HFF-Myc (cell line): ENCODE data around the gene MPP2.
"Not testable (repeated sequence)": the region's sequence is repeated elsewhere in the genome, so short reads cannot be mapped to it uniquely, and the experiment has no call there.

Experiments used
- DNase-seq: peaks from one replicate; pipeline ENCODE4 v3.0.0-alpha.2; 2011; ENCODE audit warnings: low read depth; ENCODE audit errors: extremely low read depth
- H3K4me3 ChIP-seq: replicated peaks from 2 replicates; pipeline ENCODE4 v1.5.1; 2011; ENCODE audit warnings: low read depth, mild to moderate bottlenecking, control low read depth, low read length
- TF ChIP-seq, protein P1 (sequence below): IDR thresholded peaks from 2 replicates; pipeline ENCODE4 v1.5.1; 2012; ENCODE audit warnings: mild to moderate bottlenecking, low read depth, low read length, control low read depth; ENCODE audit errors: missing control alignments

MPP2 gene

DNA sequence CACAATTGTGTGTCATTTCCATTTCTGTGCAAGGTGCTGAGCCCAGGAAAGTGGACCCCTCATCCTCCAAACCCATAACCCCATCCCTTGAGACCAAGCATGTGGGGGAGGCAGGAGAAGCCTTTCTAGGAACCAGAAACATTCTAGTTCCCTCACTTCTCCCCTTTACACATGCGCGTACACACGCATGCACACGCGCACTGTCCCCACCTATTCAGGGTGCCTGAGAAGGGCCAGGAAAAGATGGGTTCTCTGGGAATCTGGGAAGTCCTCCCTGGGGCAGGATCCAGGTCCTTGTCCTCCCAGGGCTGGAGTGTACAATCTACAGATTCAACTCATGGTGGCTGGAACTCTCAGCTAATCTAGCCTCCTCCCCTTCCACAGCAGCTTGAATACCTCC, 32.5 kb upstream of the MPP2 start:
- no peak for DNase-seq
- TF ChIP-seq, protein P1, sequence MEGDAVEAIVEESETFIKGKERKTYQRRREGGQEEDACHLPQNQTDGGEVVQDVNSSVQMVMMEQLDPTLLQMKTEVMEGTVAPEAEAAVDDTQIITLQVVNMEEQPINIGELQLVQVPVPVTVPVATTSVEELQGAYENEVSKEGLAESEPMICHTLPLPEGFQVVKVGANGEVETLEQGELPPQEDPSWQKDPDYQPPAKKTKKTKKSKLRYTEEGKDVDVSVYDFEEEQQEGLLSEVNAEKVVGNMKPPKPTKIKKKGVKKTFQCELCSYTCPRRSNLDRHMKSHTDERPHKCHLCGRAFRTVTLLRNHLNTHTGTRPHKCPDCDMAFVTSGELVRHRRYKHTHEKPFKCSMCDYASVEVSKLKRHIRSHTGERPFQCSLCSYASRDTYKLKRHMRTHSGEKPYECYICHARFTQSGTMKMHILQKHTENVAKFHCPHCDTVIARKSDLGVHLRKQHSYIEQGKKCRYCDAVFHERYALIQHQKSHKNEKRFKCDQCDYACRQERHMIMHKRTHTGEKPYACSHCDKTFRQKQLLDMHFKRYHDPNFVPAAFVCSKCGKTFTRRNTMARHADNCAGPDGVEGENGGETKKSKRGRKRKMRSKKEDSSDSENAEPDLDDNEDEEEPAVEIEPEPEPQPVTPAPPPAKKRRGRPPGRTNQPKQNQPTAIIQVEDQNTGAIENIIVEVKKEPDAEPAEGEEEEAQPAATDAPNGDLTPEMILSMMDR: no peak
- H3K4me3 ChIP-seq: no peak overlapping the region

DNA sequence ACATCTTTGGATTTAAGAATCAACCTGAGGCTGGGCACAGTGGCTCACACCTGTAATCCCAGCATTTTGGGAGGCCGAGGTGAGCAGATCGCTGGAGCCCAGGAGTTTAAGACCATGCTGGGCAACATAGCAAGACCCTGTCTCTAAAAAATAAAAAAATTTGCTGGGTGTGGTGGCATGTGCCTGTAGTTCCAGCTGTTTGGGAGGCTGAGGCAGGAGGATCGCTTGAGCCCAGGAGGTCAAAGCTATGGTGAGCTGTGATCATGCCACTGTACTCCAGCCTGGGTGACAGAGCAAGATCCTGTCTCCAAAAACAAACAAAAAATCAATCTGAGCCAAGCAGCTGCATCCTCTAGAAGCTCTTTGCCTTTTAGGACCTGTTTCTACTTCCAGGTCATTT, 32.1 kb upstream of the MPP2 start:
- not testable (repeated sequence) for DNase-seq, H3K4me3 ChIP-seq

DNA sequence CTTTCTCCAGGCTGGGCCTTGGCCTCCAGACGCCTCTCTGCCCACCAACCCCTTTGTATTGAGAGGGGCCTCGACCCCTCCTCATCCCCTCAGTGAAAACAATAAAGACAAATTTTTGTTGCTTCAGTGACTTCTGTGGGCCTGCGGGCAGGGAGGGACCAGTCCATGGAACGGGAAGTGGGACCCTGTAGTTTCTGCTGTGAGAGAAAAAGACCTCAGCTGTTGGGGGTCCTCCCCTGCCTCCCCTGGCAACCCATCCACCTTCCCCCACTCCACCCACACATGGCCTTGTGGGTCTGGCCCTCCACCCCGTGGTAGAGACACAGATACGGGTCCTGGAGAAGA, 31.5 kb upstream of the MPP2 start:
- H3K4me3 ChIP-seq: no peak overlapping the region
- no peak for DNase-seq
- TF ChIP-seq, protein P1: no peak

DNA sequence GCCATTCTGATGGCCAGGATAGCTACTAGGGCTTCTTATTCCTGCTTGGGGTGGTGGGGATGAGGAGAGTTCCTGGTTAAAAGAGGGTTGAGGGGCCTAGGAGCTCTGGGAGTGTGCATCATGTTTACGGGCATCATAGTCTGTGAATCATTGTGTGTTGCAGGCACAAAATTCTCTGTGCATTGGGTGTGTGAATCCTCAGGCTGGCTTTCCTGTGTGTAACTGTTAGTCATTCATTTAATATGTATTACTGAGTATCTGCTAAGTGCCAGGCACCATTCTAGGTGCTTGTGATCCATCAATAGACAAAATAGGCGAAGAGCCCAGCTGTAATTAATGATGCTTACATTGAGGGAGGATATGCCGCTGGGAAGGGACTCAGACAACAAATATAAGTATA, 29.1 kb upstream of the MPP2 start:
- TF ChIP-seq, protein P1: no peak
- DNase-seq: no peak
- no peak overlapping the region for H3K4me3 ChIP-seq

DNA sequence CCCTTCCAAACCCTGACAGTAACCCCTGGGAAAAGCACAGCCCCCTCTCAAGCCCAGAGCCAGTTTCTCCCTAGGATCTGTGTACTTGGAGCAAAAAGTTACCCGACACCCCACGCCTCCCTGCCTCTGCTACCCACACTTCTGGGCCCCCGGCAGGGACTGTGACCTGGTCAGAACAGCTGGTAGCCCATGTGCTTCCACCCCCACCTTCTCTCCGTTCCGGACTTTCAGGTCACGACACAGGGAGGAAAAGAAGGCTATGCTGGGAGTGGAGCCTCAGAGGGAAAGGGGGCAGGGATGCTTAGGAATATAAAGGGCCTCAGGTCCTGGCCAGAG, 28.6 kb upstream of the MPP2 start:
- no peak overlapping the region for H3K4me3 ChIP-seq
- TF ChIP-seq, protein P1: no peak
- DNase-seq: no peak

DNA sequence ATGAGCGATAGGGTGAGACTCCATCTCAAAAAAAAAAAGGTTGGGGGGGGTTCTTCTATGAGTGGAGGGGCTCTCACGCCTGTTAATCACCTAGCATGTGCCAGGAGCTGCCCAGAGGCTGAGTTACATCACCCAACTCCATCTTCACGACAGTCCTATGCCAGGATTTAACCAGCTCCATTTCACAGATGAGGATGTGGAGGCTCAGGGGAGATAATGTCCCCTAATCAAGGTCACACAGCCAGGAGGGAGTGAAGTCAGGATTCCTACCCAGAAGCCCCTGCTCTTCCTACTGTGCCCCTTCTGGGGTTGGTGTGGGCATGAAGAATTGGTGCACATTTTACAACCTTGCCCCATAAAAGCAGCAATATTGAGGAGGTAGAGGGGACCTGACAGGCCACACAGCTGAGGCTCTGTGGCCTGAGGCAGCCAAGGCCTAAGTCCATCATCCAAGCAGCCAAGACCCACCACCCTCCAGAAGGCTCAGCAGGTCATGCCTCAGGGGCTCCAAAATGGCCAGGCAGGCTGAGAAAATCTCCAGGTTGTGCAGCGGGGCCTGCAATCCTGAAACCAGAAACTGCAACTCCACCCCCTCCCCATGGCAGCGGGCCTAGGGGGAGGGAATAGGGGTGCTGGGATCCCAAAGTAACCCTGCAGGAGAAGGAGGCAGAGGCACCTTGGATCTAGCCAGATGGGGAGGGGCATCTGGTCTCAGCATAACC, 28.0 kb upstream of the MPP2 start:
- H3K4me3 ChIP-seq: no peak overlapping the region
- no peak for DNase-seq
- TF ChIP-seq, protein P1: no peak

DNA sequence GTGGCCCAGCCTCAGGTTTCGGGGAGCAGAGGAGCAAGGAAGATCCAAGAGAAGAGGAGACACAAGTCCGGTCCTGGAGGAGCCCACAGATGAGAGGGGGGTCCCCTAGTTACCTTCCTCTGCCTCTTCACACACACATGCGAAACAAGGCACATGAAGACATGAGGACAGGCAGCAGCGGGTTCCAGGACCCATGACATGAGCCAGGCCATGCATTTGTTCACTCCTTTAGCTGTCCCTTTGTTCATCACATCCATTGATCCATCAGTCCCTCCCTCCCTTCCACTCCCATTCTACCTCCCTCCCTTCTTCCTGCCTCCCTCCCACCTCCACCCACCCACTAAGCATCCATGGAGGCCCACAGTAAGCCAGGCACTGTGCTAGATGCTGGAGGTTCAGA, 25.6 kb upstream of the MPP2 start:
- no peak for DNase-seq
- no peak overlapping the region for H3K4me3 ChIP-seq
- TF ChIP-seq, protein P1: no peak

DNA sequence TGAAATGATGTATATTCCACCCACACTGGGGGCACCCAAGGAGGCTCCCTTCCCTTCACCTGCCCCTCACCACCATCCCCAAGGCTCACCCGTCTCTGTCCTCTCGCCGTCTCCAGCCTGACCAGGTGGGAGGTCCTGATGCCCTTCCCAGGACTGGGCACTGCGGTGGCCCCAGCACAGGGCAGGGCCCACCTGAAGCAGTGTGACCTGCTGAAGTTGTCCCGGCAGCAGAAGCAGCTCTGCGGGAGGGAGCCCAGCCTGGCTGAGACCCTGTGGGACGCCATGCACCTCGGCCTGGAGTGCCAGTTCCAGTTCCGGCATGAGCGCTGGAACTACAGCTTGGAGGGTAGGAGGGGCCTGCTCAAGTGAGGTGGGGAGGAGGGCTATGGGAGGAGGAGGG, 25.0 kb upstream of the MPP2 start:
- TF ChIP-seq, protein P1: no peak
- H3K4me3 ChIP-seq: no peak overlapping the region
- no peak for DNase-seq
